ENCODE measurements around the gene ENO3.

DNA sequence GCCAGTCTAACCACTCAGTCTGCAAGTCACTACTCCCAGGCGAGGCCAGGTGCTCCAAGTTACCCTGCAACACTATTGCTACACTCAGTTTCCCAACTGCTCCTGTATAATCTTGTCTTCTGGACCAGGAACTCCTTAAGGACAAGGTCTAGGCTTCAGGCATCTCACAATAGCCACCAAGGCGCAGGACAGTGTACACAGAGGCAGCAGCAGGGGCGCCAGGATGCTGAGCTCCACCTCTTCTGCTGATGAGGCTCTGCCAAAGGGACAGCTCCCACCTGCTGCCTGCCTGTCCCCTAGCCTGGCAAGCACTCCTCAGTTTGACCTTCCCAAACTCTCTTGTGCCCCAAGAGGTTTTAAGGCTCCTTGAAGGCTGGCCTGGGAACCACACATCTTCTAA, 14.5 kb upstream of the ENO3 start:
- TF ChIP-seq, protein P1, sequence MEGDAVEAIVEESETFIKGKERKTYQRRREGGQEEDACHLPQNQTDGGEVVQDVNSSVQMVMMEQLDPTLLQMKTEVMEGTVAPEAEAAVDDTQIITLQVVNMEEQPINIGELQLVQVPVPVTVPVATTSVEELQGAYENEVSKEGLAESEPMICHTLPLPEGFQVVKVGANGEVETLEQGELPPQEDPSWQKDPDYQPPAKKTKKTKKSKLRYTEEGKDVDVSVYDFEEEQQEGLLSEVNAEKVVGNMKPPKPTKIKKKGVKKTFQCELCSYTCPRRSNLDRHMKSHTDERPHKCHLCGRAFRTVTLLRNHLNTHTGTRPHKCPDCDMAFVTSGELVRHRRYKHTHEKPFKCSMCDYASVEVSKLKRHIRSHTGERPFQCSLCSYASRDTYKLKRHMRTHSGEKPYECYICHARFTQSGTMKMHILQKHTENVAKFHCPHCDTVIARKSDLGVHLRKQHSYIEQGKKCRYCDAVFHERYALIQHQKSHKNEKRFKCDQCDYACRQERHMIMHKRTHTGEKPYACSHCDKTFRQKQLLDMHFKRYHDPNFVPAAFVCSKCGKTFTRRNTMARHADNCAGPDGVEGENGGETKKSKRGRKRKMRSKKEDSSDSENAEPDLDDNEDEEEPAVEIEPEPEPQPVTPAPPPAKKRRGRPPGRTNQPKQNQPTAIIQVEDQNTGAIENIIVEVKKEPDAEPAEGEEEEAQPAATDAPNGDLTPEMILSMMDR (IDR thresholded peaks at IDR 0.05): no peak
- no peak for TF ChIP-seq POLR2A (IDR thresholded peaks at IDR 0.05)
